Calu3 (cell line): ENCODE measurements around the gene SPATS2. TPM values are rescaled to one million over a fixed set of nuclear protein-coding genes. Genes with fewer than 3 reads are reported as not detected.

Experiments
- BruUV-seq: library from RNA; stranded (reverse); fragments of 400-500 nt; replicated peaks from 2 replicates; lab custom pipeline; 2021; lab: Mats Ljungman, UMichigan
- CTCF ChIA-PET: fragments of 300-600 bp; sonication (Branson Sonifier 250); formaldehyde crosslinking; loops from one replicate; lab custom pipeline; 2022; ENCODE audit warnings: antibody characterized with exemption; lab: Charles Lee
- DNase-seq: peaks from one replicate; pipeline ENCODE4 v3.0.0; 2022
- H3K27ac Mint-ChIP-seq: one replicate; pipeline ENCODE4 v1.8.0; 2022; ENCODE audit warnings: mixed read lengths; ENCODE audit not compliant: unreplicated experiment
- H3K27me3 Mint-ChIP-seq: one replicate; pipeline ENCODE4 v1.8.0; 2022; ENCODE audit warnings: mixed read lengths; ENCODE audit not compliant: unreplicated experiment
- H3K36me3 Mint-ChIP-seq: one replicate; pipeline ENCODE4 v1.8.0; 2022; ENCODE audit warnings: mild to moderate bottlenecking, moderate library complexity, mixed read lengths; ENCODE audit not compliant: insufficient read depth, unreplicated experiment
- H3K4me1 Mint-ChIP-seq: one replicate; pipeline ENCODE4 v1.8.0; 2022; ENCODE audit warnings: mild to moderate bottlenecking, low read depth, mixed read lengths; ENCODE audit not compliant: unreplicated experiment
- H3K4me3 Mint-ChIP-seq: one replicate; pipeline ENCODE4 v1.8.0; 2022; ENCODE audit warnings: mild to moderate bottlenecking, low read depth, moderate library complexity, mixed read lengths; ENCODE audit not compliant: unreplicated experiment
- H3K9me3 Mint-ChIP-seq: one replicate; pipeline ENCODE4 v1.8.0; 2022; ENCODE audit warnings: low read depth, mixed read lengths; ENCODE audit not compliant: unreplicated experiment
- CTCF ChIP-seq: fragments of 200-600 bp; IDR thresholded peaks from one replicate; pipeline ENCODE4 v1.8.0; 2022; ENCODE audit warnings: antibody characterized with exemption; ENCODE audit not compliant: unreplicated experiment
- intact Hi-C: fragments of 100-400 bp; cut with micrococcal nuclease; formaldehyde crosslinking; loops from one replicate; pipeline ENCODE4 v1.10.0; 2022; ENCODE audit not compliant: unreplicated experiment
- total RNA-seq: library from RNA; stranded (reverse); gene quantifications from 2 replicates; pipeline ENCODE4 v1.2.3, GENCODE V29; 2022

The SPATS2 gene
- total RNA-seq, 1 experiment from 2014 or later: 23.2 TPM

GRCh38 chr12:49538510-49539403, 171.5 kb downstream of the SPATS2 start, which contains the start of gene KCNH3:
TSS of gene KCNH3 (plus strand) at chr12:49539030. CDS start at chr12:49539417, 387 bp downstream.
- CTCF ChIA-PET: no interaction called here
- Mint-ChIP-seq H3K27me3 (peaks cover 28% of the 10 kb centered on the region), H3K27ac (no peak within 1 kb of the TSS), H3K36me3 (peaks cover 17% of the 10 kb centered on the region), H3K9me3 (no peaks in the 10 kb centered on the region), H3K4me1 (peaks cover 16% of the 10 kb centered on the region), H3K4me3 (peak within 1 kb of the TSS; percentile 62)
- BruUV-seq: no TSS peak
- intact Hi-C loops: no loop called here
- TF ChIP-seq CTCF: no peak
- peak; percentile 75 for DNase-seq

GRCh38 chr12:49539406-49540228, 172.4 kb downstream of the SPATS2 start:
- Mint-ChIP-seq H3K27me3 (peaks cover 33% of the 10 kb centered on the region), H3K4me1 (peaks cover 16% of the 10 kb centered on the region), H3K9me3 (no peaks in the 10 kb centered on the region), H3K27ac (no peak overlapping the region), H3K4me3 (peak overlapping the region; percentile 22), H3K36me3 (peaks cover 17% of the 10 kb centered on the region)
- CTCF ChIA-PET: no interaction called here
- BruUV-seq: no TSS peak
- no peak for TF ChIP-seq CTCF
- intact Hi-C loops: no loop called here
- no peak for DNase-seq

GRCh38 chr12:49540229-49541139, 173.2 kb downstream of the SPATS2 start:
- Mint-ChIP-seq H3K4me3 (peak overlapping the region; percentile 22), H3K36me3 (peaks cover 17% of the 10 kb centered on the region), H3K27me3 (peaks cover 41% of the 10 kb centered on the region), H3K27ac (no peak overlapping the region), H3K4me1 (peaks cover 16% of the 10 kb centered on the region), H3K9me3 (no peaks in the 10 kb centered on the region)
- no peak for TF ChIP-seq CTCF
- no peak for DNase-seq
- intact Hi-C loops: no loop called here
- CTCF ChIA-PET: no interaction called here
- no TSS peak for BruUV-seq
